DMS153 (cell line): Measurements from ENCODE around the gene MPRIP.
"Not testable (repeated sequence)": the region's sequence is repeated elsewhere in the genome, so short reads cannot be mapped to it uniquely, and the experiment has no call there.

Source experiments
- DNase-seq: peaks from one replicate; lab custom pipeline; 2025; lab: John Stamatoyannopoulos, UW

The MPRIP gene, protein sequence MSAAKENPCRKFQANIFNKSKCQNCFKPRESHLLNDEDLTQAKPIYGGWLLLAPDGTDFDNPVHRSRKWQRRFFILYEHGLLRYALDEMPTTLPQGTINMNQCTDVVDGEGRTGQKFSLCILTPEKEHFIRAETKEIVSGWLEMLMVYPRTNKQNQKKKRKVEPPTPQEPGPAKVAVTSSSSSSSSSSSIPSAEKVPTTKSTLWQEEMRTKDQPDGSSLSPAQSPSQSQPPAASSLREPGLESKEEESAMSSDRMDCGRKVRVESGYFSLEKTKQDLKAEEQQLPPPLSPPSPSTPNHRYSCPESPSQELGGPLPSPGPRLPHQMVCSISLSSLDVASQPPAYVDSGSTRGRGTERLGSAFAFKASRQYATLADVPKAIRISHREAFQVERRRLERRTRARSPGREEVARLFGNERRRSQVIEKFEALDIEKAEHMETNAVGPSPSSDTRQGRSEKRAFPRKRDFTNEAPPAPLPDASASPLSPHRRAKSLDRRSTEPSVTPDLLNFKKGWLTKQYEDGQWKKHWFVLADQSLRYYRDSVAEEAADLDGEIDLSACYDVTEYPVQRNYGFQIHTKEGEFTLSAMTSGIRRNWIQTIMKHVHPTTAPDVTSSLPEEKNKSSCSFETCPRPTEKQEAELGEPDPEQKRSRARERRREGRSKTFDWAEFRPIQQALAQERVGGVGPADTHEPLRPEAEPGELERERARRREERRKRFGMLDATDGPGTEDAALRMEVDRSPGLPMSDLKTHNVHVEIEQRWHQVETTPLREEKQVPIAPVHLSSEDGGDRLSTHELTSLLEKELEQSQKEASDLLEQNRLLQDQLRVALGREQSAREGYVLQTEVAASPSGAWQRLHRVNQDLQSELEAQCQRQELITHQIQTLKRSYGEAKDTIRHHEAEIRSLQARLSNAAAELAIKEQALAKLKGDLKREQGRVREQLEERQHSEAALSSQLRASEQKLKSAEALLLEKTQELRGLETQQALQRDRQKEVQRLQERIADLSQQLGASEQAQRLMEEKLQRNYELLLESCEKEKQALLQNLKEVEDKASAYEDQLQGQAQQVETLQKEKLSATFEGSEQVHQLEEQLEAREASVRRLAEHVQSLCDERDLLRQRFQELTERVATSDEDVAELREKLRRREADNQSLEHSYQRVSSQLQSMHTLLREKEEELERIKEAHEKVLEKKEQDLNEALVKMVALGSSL (N-terminal part only)

DNA sequence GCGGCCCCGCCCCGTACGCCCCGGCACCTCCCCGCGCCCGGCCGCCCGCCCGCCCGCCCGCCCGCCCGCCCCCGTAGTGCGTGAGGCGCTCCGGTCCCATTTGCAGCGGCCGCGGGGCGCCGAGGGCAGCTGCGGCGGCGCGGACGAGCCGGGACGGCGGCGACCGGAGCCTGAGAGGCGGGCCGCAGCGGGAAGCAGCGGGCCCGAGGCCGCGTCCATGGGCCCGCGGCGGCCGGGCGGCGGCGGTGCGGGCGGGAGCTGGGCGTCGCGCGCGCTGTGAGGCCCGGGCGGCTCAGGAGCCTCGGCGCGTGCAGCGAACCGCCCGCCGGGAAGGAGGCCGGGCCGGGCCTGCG is at the start of gene MPRIP:
TSS of gene MPRIP (plus strand) at position 74 of the 353 bp plus-strand sequence. CDS start 392 bp downstream, outside the sequence.
- DNase-seq, result no peak

DNA sequence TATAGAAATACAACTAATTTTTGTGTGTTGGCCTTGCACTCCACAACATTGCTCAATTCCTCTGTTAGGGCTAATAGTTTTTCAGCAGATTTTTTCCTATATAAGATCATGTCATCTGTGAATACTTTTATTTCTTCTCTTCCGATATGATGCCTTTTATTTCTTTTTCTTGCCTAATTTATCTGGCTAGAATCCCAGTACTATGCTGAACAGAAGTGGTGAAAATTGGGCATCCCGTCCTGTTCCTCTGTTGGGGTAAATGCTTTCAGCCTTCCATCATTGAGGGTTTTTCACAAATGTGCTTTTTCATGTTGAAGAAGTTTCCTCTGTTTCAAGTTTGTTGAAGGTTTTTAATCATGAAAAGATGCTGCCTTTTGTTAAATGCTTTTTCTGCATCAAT is 47.6 kb upstream of the MPRIP start:
- DNase-seq, result no peak

DNA sequence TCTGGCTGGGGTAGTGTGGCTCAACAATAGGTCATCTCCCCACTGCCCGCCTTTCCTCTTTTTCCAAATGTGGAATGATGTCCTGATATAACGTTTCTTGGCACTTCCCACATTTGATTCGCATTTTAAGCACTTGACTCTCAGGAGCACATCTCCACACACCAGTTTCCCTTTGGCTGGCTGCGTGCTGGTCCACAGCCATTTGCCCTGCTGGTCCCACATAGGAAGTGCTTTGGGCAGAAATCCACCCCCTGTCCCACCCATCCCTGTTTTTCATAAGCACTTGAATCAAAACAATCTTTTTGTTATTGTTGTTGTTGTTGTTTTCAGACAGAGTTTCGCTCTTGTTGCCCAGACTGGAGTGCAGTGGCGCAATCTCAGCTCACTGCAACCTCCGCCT is 46.3 kb upstream of the MPRIP start:
- DNase-seq, result no peak

DNA sequence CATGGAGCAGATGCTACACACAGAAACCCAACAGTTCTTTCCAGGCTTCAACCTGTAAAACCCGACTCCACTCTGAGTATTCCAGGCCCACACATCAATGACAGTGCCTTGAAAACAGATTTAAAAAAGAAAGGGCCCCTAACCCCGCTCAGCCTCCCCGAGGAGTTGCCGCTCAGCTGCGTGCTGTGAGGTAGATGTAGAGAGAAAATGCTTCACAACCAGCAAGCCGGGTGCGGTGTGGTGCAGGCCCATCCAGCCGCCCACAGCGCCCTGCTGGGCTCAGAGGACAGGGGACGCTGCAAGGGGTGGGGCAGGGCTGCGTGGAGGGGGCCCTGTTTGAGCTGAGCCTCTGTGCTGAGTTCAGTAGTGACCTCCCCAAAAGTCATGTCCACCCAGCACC is 45.5 kb upstream of the MPRIP start:
- DNase-seq, result not testable (repeated sequence)

DNA sequence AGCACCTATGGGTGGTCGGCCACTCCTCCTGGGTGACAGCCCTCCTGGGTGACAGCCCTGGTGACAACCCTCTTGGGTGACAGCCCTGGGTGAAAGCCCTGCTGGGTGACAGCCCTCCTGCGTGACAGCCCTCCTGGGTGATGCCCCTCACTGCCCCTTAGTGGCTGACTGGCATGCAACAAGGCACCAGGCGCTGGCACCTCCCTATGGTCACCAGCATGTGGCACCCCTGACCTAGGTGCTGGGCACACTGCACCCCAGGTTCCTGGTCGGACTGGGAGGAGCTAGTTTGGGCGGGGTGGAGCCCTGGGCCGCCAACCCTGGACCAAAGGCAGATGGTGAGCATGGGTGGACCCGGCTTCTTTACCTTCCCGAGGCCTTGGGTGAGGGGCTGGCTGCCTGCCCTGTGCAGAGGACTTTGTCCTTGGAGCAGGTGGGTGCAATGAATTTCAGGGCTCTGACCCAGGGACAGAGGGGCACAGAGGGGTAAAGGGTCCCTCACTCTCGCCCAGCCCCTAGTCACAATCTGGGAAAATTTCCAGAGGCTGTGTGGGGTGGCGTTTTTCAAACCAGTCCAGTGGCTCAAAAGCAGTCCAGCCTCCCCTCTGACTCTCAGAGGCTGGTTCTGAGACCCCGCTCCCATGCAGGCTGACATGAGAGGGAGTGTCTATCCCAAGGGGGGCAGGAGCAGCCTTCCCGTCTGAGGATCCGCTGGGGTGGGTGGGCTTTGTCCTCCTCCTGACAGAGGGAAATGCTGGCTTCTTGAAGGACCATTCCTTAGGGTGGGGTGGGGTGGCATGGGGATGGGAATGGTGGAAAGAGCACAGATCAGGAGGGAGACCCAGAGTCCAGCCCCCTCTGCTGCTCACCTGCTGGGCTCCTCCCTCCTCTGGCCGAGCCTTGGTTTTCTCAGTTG is 44.5 kb upstream of the MPRIP start:
- no peak for DNase-seq

DNA sequence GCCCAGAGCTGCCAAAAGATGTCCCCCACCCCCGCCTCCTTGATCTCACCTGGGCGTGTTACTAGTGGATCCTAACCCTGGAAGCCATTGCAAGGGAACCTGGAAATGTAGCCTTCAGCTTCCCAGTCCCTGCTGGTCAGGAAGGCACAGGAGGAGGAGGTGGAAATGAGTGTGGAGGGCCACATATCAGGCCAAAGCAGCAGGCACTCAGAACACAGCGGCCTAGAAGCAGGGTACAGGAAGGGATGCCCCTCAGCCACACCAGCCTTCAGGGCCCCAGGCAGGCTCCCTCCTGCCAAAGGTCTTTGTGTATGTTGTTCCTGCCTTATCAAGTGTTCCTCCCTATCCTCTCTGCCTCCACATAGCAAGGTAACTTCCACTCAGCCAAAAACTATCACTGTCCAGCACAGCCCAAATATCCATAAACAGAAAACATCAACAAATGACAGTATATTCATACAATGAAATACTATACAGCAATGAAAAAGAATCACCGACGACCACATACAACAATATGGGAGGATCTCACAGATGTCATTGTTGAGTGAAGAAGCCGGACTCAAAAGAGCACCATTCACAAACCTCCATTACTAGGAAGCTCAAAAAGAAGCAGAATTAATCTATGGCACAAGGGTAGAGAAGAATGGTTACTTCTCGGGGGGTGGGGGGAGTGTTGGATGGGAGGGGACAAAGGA is 42.2 kb upstream of the MPRIP start:
- DNase-seq, result no peak

DNA sequence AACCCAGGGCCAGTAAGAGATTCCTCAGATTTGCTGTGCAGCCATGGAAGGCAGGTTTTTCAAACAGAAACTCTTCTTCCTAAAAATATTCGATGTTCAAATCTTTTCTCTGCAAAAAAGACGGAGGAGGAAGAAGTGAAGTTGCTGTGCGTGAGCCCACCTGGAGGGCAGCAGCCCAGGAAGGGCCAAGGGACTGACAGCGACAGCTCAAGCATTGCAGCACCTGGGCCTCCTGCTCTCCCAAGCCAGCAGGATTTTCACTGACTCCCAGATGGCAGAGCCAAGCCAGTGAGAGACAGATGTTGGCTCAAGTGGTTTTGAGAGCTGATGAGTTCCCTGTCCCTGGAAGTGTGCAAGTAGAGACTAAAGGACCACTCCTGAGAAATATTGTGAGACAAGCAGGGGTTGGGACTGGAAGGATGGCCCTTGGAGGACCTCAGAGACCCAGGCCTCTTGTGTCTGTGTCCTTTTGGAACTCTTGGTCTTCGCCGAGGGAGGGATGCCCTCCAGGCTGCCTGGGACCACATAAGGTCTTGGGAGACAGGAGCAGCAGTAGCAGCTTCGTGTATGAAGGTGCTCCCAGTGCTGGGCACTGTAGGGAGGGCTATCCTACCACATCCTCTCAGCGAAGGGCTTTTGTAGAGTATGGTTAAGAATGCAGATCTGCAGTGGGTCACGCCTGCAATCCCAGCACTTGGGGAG is 41.0 kb upstream of the MPRIP start:
- no peak for DNase-seq

DNA sequence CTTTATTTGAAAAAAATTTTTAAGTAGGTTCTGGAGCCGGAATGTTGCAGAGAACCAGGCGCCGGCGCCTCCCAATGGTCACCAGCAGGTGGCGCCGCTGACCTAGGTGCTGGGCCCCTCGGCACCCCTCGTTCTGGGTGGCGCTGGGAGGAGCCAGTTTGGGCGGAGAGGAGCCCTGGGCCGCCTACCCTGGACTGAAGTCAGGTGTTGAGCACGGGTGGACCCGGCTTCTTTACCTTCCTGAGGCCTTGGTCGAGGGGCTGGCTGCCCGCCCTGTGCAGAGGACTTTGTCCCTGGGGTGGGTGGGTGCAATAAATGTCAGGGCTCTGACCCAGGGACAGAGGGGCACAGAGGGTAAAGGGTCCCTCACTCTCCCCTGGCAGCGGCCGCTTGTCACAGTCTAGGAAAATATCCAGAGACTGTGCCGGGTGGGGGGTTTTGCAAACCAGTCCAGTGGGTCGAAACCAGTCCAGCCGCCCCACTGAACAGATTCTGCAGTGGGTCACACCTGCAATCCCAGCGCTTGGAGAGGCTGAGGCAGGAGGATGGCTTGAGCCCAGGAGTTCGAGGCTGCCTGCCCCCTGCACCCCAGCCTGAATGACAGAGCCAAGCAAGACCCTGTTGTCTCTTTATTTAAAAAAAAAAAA is 40.3 kb upstream of the MPRIP start:
- no peak for DNase-seq

DNA sequence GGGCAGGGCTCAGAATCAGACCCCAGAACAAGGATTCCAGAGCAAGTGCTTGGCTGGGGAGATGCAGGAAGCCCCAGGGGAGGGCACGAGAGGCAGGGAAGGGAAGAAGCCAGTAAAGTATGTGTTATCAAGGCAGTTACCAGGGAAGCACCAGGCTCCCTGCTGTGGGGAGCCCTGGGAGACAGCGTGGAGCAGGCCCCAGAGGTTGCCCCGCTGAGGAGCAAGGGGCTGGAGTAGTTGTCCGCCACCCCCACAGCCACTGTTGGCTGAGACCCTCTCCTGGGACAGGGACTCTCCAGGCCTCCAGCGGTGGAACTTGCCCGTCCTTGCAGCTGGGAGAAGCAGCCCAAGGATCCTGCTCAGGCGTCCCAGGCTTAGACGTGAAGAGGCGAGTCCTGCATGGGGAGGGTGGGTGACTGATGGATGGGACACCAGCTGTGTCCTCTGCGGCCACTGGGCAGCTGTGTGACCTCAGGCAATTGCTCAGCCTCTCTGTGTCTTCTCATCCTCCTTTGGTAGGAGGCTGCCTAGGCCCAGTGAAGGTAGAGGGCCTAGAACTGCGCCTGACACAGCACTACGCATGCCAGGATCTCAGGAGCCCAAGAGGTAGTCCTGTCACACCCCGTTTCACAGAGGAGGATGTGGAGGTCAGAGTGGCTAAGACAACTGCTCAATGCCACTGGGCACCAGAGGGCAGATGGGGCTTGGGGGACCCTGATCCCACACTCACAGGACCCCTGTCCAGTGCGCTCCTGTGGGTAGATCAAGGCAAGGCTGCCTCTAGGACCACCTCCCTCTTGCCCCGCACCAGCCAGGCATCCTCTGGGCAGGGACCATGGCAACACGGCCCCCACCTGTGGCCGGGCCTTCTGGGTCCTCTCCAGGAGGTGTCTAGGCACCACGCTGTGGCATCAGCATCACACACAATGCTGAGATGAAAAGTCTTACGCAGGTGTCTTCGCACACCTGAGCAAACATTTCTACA is 39.2 kb upstream of the MPRIP start:
- not testable (repeated sequence) for DNase-seq

DNA sequence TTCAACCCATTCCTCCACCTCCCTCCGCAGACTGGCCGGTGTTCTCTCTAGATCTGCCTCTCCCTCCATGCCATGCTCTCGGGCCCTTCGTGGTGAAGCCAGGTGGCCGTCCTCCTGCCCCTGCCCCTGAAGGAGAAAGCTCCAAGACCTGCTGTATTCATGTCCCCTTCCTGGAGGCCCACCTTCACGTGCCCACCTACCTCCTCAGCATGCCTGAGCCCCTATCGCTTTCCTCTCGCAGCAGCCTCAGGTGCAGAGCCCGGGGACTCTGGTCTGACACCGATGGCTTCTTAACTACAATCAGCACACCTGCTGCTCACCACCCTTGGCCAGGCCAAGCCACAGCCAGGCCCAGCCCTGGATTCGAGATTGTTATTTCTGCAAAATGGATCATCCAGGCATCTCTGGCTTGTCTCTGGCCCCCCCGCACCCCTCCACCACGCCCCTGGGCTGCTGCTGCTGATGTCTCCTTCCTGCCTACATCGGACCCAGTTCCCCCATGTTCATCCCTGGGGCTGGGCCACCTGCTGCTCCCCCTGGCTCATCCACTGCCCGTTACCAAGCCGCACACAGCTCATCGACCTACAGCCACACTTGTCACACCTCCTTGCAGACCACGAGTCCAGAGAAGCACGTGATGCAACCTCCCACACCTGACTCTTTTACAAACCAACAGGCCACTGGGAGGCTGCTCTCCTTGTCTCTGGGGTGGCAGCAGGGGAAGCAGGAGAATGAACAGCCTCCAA is 37.8 kb upstream of the MPRIP start:
- DNase-seq, result no peak

DNA sequence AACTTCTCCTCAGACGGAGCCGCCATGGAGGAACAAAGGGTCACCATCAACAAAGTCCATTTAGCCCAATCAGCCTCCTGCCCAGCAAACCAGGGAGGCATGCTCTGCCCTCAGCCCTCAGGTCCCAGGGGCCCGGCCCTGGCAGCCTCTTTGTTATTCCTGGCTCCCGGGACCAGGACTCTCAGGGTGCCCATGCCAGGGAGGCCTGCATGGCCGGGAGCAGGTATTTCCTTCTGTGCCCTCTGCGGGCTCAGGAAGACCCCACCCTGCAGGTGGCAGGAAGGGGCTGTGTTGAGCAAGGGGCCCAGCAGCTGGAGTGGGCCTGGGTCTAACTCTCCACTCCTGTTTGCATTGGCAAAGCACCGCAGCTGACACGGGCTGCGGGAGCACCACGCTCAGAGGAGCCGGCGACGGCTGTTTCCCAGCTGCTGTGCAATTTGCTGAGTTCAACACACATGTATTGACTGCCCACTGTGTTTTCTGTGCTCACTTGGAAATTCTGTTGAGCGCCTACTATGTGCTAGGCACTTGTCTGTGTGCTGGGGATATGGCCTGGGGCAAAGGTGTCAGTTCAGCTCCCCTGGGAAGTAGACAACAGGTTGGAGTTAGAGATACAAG is 37.2 kb upstream of the MPRIP start:
- not testable (repeated sequence) for DNase-seq

DNA sequence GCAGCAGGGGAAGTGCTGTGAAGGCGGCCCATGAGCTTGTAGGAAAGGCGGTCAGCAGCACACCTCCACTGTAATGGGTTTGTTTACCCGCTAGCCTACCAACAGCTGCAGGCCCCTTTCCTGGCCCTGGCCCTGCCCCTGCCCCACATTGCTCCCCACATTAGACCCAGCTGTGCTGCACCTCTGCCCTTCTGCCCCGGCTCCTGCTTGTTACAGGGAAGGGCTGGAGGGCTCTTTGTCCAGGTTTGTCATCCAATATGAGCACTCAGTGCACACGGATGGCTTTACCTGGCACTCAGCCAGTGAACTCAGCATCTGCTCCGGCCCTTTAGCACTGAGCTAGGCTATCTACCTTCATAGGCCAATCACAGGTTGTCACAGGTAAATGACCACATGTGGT is 34.4 kb upstream of the MPRIP start:
- DNase-seq, result not testable (repeated sequence)

DNA sequence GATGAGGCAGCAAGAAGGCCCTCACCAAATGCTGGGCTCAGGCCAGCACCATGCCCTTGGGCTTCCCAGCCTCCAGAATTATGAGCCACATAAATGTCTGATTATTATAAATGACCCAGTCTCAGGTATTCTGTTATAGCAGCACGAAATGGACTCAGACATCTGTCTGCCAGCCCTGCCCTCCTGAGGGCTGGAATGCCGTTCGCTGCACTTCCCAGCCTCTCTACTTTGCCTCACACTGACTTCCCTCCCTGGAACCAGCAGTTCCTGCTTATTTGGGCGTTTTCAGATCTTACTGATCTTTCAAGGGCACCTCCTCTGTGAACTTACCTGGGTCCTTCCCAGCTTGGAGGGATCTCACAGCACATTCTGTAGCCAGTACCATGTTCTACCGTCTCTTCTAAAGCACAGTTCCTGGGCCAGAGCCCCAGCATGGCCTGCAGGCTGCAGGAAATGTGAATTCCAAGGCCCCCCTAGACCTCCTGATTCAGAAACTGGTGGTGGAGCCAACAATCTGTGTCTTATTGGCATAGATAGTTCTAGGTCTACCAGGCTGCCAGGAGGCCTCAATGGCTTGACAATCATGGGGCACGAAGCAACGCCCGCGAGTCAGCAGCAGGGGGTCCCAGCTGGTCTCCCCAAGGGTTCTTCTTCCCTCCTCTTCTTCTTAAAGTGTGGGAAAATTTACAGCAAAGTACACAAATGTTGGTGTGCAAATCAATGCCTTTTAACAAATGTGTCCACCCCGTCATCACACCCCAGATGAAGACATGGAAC is 33.4 kb upstream of the MPRIP start:
- not testable (repeated sequence) for DNase-seq

DNA sequence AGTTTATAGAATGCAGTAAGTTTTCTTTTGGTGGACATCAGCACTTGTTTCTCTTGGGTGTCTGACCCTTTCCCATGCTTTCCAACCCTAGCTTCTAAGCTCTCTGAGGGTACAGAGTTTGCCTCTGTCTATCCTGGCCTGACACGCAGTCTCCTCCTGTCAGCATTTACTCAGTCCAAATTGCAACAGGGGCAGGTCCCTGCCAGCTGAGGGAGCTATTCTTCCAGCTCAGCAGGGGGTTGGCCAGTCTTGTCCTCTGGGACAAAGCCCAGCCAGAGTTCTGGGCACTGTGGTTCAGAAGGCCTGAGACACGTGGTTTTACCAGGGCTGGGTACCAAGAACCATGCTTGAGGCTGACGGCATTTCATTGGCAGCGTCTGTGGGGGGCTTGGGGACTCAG is 32.3 kb upstream of the MPRIP start:
- not testable (repeated sequence) for DNase-seq

DNA sequence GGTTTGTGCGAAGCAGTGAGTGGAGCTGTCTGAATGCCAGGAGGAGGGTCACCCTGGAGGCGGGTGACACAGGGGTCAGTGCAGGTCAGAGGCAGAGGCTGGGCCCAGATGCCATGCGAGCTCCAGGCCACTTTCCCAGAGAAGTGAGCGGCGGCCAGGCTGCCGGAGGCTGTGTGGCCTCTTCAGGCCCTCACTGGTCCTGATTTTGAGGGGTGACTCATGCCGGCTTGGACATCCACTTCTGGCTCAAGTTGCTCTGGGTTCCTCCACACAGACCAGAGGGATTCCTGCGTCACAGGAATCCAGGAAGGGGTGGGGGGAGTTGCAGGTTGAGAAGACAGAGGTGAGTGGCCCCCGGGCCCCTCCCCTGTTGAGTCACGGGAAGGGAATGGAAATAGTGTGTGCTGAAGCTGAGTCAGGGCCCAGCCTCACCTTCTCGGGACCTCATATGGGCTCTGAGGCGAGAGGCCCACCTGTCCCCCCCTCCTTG is 31.7 kb upstream of the MPRIP start:
- not testable (repeated sequence) for DNase-seq
